Neural cell (in vitro differentiated cells): ENCODE data around the gene TPPP.

Experiments used
- RAD21 ChIP-seq: fragments of 450-650 bp; conservative IDR thresholded peaks from 2 replicates; pipeline ENCODE4 v1.6.1; 2014; ENCODE audit warnings: antibody characterized with exemption, mild to moderate bottlenecking, moderate library complexity
- TF ChIP-seq, protein P1 (sequence below): fragments of 450-650 bp; IDR thresholded peaks from 2 replicates; pipeline ENCODE4 v1.5.1; 2014; ENCODE audit warnings: antibody characterized with exemption, mild to moderate bottlenecking, moderate library complexity; ENCODE audit not compliant: poor library complexity, severe bottlenecking
- TF ChIP-seq, protein P2 (sequence below): IDR thresholded peaks from 2 replicates; pipeline ENCODE4 v1.6.1; 2012; ENCODE audit warnings: borderline replicate concordance

DNA sequence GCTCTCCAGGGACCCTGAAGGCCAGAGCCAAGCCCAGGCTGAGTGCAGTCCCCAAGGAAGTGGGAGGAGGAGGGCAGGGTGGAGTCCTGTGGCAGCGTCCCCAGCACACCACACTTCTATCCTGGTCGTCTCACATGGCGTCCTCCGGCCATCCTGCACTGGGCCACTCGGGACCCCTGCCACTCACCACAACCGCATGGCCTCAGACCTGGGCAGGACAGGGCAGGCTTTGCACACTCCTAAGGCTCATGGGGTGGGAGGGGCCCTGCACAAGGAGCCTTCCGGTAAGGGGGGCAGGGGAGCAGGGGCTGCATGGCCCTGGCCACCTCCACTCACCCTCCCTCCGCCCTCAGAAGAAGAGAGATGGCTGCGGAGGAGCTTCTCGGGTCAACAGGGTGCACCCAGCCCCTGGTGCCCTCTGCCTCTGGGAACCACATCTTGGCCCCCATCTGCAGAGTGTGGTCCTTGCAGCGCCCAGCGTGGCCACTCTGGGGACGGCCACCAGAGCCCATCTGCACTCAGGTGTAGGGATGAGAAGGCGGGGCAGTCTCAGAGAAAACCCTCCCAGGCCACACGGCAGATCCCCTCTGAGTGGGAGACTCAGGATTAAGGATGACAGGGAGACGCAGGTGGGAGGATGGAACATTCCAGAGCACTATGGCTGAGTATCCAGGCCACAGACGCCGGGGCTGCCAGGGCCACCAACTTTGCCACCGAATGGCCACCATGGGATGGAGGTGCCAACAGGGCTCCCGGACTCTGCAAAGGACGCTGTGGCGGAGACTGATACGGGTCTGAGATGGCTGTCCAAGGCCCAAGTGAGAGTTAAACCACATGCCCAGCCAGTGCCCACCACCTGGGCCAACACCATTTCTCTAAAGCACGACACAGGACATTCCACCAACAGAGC, 7.6 kb downstream of the TPPP start:
- TF ChIP-seq, protein P1, sequence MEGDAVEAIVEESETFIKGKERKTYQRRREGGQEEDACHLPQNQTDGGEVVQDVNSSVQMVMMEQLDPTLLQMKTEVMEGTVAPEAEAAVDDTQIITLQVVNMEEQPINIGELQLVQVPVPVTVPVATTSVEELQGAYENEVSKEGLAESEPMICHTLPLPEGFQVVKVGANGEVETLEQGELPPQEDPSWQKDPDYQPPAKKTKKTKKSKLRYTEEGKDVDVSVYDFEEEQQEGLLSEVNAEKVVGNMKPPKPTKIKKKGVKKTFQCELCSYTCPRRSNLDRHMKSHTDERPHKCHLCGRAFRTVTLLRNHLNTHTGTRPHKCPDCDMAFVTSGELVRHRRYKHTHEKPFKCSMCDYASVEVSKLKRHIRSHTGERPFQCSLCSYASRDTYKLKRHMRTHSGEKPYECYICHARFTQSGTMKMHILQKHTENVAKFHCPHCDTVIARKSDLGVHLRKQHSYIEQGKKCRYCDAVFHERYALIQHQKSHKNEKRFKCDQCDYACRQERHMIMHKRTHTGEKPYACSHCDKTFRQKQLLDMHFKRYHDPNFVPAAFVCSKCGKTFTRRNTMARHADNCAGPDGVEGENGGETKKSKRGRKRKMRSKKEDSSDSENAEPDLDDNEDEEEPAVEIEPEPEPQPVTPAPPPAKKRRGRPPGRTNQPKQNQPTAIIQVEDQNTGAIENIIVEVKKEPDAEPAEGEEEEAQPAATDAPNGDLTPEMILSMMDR: no peak
- TF ChIP-seq, protein P2, sequence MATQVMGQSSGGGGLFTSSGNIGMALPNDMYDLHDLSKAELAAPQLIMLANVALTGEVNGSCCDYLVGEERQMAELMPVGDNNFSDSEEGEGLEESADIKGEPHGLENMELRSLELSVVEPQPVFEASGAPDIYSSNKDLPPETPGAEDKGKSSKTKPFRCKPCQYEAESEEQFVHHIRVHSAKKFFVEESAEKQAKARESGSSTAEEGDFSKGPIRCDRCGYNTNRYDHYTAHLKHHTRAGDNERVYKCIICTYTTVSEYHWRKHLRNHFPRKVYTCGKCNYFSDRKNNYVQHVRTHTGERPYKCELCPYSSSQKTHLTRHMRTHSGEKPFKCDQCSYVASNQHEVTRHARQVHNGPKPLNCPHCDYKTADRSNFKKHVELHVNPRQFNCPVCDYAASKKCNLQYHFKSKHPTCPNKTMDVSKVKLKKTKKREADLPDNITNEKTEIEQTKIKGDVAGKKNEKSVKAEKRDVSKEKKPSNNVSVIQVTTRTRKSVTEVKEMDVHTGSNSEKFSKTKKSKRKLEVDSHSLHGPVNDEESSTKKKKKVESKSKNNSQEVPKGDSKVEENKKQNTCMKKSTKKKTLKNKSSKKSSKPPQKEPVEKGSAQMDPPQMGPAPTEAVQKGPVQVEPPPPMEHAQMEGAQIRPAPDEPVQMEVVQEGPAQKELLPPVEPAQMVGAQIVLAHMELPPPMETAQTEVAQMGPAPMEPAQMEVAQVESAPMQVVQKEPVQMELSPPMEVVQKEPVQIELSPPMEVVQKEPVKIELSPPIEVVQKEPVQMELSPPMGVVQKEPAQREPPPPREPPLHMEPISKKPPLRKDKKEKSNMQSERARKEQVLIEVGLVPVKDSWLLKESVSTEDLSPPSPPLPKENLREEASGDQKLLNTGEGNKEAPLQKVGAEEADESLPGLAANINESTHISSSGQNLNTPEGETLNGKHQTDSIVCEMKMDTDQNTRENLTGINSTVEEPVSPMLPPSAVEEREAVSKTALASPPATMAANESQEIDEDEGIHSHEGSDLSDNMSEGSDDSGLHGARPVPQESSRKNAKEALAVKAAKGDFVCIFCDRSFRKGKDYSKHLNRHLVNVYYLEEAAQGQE: no peak
- TF ChIP-seq RAD21: no peak
